CD4-positive, alpha-beta T cell (primary cell): Measurements from ENCODE around the gene PFN1. TPM values are rescaled to one million over a fixed set of nuclear protein-coding genes. Genes with fewer than 3 reads are reported as not detected.

Experiments used
- ATAC-seq: fragments of 200-7000 bp; cut with Tn5 transposase; one replicate; pipeline ENCODE4 v1.10.0; 2022; ENCODE audit warnings: mild to moderate bottlenecking; ENCODE audit not compliant: poor library complexity
- CTCF ChIA-PET: fragments of 350-600 bp; sonication (Branson Sonifier 250); formaldehyde crosslinking; loops from one replicate; lab custom pipeline; 2021; ENCODE audit warnings: antibody characterized with exemption, inconsistent platforms; lab: Charles Lee
- POLR2A ChIA-PET: fragments of 350-600 bp; sonication (Branson Sonifier 250); formaldehyde crosslinking; loops from one replicate; lab custom pipeline; 2021; ENCODE audit warnings: antibody characterized with exemption, inconsistent platforms; lab: Charles Lee
- DNase-seq, 14 experiments: peaks; one replicate each; pipeline ENCODE4 v3.0.0-alpha.2; 2013 to 2020; ENCODE audit warnings: mixed read lengths in 2 of 14
- H3K27ac ChIP-seq, 2 donors: one replicate each; pipeline versions ENCODE4 v1.5.1 to v1.7.0; 2013; ENCODE audit warnings: low read length in 2 of 2, low read depth in 1 of 2, mild to moderate bottlenecking in 1 of 2
- H3K27me3 ChIP-seq, 2 experiments: 1 replicate in 1 of 2; 2 replicates in 1 of 2; pipeline versions ENCODE4 v1.6.1 to v1.7.0; 2013; ENCODE audit warnings: low read length in 2 of 2, control low read depth in 1 of 2, mild to moderate bottlenecking in 1 of 2, moderate library complexity in 1 of 2; ENCODE audit not compliant: insufficient read depth in 2 of 2, control insufficient read depth in 1 of 2
- H3K36me3 ChIP-seq: one replicate; pipeline ENCODE4 v1.6.1; 2013; ENCODE audit warnings: low read length, control low read depth; ENCODE audit not compliant: insufficient read depth
- H3K4me1 ChIP-seq: one replicate; pipeline ENCODE4 v1.6.1; 2013; ENCODE audit warnings: low read length, control low read depth; ENCODE audit not compliant: insufficient read depth
- H3K4me3 ChIP-seq: one replicate; pipeline ENCODE4 v1.5.1; 2013; ENCODE audit warnings: mild to moderate bottlenecking, low read length, moderate library complexity
- H3K9me3 ChIP-seq, 2 experiments: 1 replicate in 1 of 2; 2 replicates in 1 of 2; pipeline versions ENCODE4 v1.6.1 to v1.7.0; 2013; ENCODE audit warnings: low read length in 2 of 2, mild to moderate bottlenecking in 2 of 2, control low read depth in 1 of 2, moderate library complexity in 1 of 2; ENCODE audit not compliant: control insufficient read depth in 1 of 2, insufficient read depth in 1 of 2
- H3K27ac Mint-ChIP-seq: one replicate; pipeline ENCODE4 v1.8.0; 2020; ENCODE audit warnings: mixed read lengths
- H3K27me3 Mint-ChIP-seq: one replicate; pipeline ENCODE4 v1.8.0; 2021; ENCODE audit warnings: mixed read lengths
- H3K36me3 Mint-ChIP-seq: one replicate; pipeline ENCODE4 v1.8.0; 2021; ENCODE audit warnings: low read depth, mixed read lengths
- H3K4me1 Mint-ChIP-seq: one replicate; pipeline ENCODE4 v1.8.0; 2021; ENCODE audit warnings: low read depth, mixed read lengths
- H3K4me3 Mint-ChIP-seq: one replicate; pipeline ENCODE4 v1.8.0; 2020; ENCODE audit warnings: mild to moderate bottlenecking, mixed read lengths
- H3K9me3 Mint-ChIP-seq: one replicate; pipeline ENCODE4 v1.8.0; 2020; ENCODE audit warnings: mixed read lengths
- CTCF ChIP-seq: fragments of 200-600 bp; IDR thresholded peaks from one replicate; pipeline ENCODE4 v1.8.0; 2022; ENCODE audit warnings: antibody characterized with exemption, mild to moderate bottlenecking
- intact Hi-C, 2 experiments: fragments of 100-400 bp; cut with DNase I in 1 of 2; cut with micrococcal nuclease in 1 of 2; formaldehyde crosslinking; loops; one replicate each; pipeline versions ENCODE4 v1.15.1 to v1.9.0; 2023 to 2025; cut with DNase I, micrococcal nuclease
- total RNA-seq, 174 experiments: library from RNA in 2 of 174; stranded (reverse) in 2 of 174; gene quantifications; one replicate each; pipeline ENCODE4 v1.2.3 and lab custom pipeline; 2021 to 2026

The PFN1 gene
- total RNA-seq, 2 experiments from 2014 or later: 349 to 362 TPM

GRCh38 chr17:4899341-4900230 lies 48.7 kb downstream of the PFN1 start, which contains the start of gene C17orf107:
Gene C17orf107 (plus strand): TSS chr17:4899536. CDS start chr17:4899763, 227 bp downstream.
- peak within 1 kb of the TSS; percentile 94 for H3K4me3 Mint-ChIP-seq
- ATAC-seq: peak; percentile 80
- Histone ChIP-seq H3K36me3 (peaks cover 21% of the 10 kb centered on the region), H3K27me3 (no peaks in the 10 kb centered on the region), H3K27ac (peak within 1 kb of the TSS in 1 of 2 donors; percentile 55), H3K9me3 (peaks cover 0 to 18% of the 10 kb centered on the region in 2 experiments), H3K4me3 (peak within 1 kb of the TSS; percentile 81), H3K4me1 (peaks cover 52% of the 10 kb centered on the region)
- peak within 1 kb of the TSS; percentile 94 for H3K27ac Mint-ChIP-seq
- intact Hi-C loops: loop anchor here (5.0 kb wide), 3 partner anchors 43 to 332 kb away; partner anchors contain the start of genes GLTPD2 (in 1 of the 2), RNF167 (in 1 of the 2), SLC25A11 (in 1 of the 2) and VMO1 (in 1 of the 2)
- peaks cover 10% of the 10 kb centered on the region for H3K27me3 Mint-ChIP-seq
- CTCF ChIA-PET: interaction anchor here (0.7 to 2.1 kb wide), 11 partner anchors 9 to 190 kb away, joined by 3 to 11 read pairs (median 3); partner anchors contain the start of genes ARRB2, PFN1, RNF167 and SLC25A11
- DNase-seq: peak; percentile 74 to 97 (median 90)
- H3K9me3 Mint-ChIP-seq: no peaks in the 10 kb centered on the region
- POLR2A ChIA-PET: interaction anchor here (0.6 to 5.9 kb wide), 22 partner anchors 8 to 520 kb away, joined by 3 to 54 read pairs (median 5); partner anchors contain the start of genes ARRB2, CAMTA2, ENO3 and MINK1
- peaks cover 42% of the 10 kb centered on the region for H3K36me3 Mint-ChIP-seq
- peaks cover 37% of the 10 kb centered on the region for H3K4me1 Mint-ChIP-seq
- no peak for TF ChIP-seq CTCF

GRCh38 chr17:4898927-4899326 lies 49.4 kb downstream of the PFN1 start:
- Mint-ChIP-seq H3K9me3 (no peaks in the 10 kb centered on the region), H3K4me1 (peaks cover 37% of the 10 kb centered on the region), H3K4me3 (peak overlapping the region; percentile 94), H3K27ac (peak overlapping the region; percentile 94), H3K27me3 (peaks cover 10% of the 10 kb centered on the region), H3K36me3 (peaks cover 46% of the 10 kb centered on the region)
- ATAC-seq (no peak), DNase-seq (peak in 2 of 14 experiments; percentile 17 to 37)
- CTCF ChIA-PET: interaction anchor here (0.7 to 2.1 kb wide), 9 partner anchors 10 to 189 kb away, joined by 3 to 11 read pairs (median 4); partner anchors contain the start of genes ARRB2, PFN1, RNF167 and SLC25A11
- H3K4me1 ChIP-seq: peaks cover 52% of the 10 kb centered on the region
- intact Hi-C loops: no loop called here
- POLR2A ChIA-PET: interaction anchor here (0.6 to 5.9 kb wide), 17 partner anchors 10 to 520 kb away, joined by 3 to 54 read pairs (median 5); partner anchors contain the start of genes ARRB2, CAMTA2, ENO3 and NUP88
- H3K27me3 ChIP-seq: no peaks in the 10 kb centered on the region
- H3K9me3 ChIP-seq: peaks cover 0 to 18% of the 10 kb centered on the region in 2 experiments
- H3K4me3 ChIP-seq: peak overlapping the region; percentile 81
- no peak overlapping the region for H3K27ac ChIP-seq
- peaks cover 28% of the 10 kb centered on the region for H3K36me3 ChIP-seq
- TF ChIP-seq CTCF: no peak

- no peaks in the 10 kb centered on the region for H3K27me3 ChIP-seq
- ATAC-seq (no peak), DNase-seq (peak in 1 of 14 experiments; percentile 36)
- peaks cover 33% of the 10 kb centered on the region for H3K36me3 ChIP-seq
- no peak overlapping the region for H3K4me3 ChIP-seq
- intact Hi-C loops: no loop called here
- ChIA-PET POLR2A (interaction anchor here (1.0 to 5.9 kb wide), 7 partner anchors 42 to 195 kb away, joined by 3 to 54 read pairs (median 9); partner anchors contain the start of genes ARRB2, PELP1, PSMB6 and RNF167), CTCF (interaction anchor here (1.4 to 2.1 kb wide), 3 partner anchors 10 to 188 kb away, joined by 6 to 11 read pairs (median 9); partner anchors contain the start of gene ARRB2)
- H3K27ac ChIP-seq: no peak overlapping the region
- Mint-ChIP-seq H3K9me3 (no peaks in the 10 kb centered on the region), H3K27me3 (peaks cover 10% of the 10 kb centered on the region), H3K4me1 (peaks cover 33% of the 10 kb centered on the region), H3K36me3 (peaks cover 47% of the 10 kb centered on the region), H3K4me3 (peak overlapping the region; percentile 78), H3K27ac (peak overlapping the region; percentile 70)
- H3K9me3 ChIP-seq: peaks cover 0 to 18% of the 10 kb centered on the region in 2 experiments
- peaks cover 47% of the 10 kb centered on the region for H3K4me1 ChIP-seq
- TF ChIP-seq CTCF: no peak
These were observed 50.0 kb downstream of the PFN1 start for GRCh38 chr17:4898351-4898750.
